ENCODE data around the gene SLC6A6. TPM values are rescaled to one million over a fixed set of nuclear protein-coding genes. Genes with fewer than 3 reads are reported as not detected.
A peak's percentile ranks its signal among the peaks of the same experiment; 100 is the strongest.

The SLC6A6 gene
- polyA plus RNA-seq, 2 donors, result 2.5 to 3.8 TPM

DNA sequence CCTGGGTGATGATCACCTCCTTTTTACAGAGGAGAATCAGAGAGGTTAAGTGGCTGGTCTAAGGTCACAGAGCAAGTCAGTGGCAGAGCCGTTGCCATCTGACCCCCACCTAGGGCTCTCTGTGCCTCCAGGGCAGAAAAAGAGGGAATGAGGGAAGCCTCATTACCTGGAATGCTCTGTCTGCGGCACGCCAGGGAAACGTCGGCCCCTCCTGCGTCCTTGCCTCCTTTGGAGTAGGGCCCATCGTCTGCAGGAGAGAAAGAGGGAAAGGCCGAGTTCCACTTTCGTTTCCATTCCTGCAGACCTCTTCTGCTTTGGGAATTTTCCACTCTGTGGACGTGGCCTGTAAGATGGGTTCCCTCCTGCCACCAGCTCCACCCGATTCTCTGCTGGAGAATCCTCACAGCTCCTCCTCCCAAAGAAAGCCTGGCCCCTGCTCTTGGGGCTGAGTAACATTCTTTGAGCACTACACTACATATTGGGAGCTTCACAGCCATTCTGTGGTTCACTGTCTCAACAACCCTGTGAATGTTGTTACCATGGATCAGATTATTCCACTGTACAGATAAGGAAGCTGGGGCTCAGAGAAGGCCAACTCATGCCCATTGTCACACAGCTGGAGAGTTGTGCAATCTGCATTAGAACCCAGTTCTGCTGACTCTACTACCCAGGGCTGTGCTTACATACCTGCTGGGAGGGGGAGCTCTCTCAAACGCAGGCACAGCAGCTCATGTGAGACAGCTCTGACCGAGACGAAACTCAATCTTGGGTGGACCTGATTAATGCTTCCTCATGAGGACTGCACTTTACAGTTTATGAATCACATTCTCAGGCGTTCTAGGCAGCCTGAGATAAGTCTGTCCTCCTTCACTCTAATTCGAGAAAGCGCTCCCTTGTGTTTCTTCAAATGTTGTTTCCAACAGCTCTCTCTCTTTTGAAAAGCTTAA, 123.6 kb downstream of the SLC6A6 start:
- no peak overlapping the region for H3K4me3 ChIP-seq (ENCODE audit: low read depth in 1 of 2, low read length in 2 of 2)
- peak overlapping the region; percentile 49 to 69 for H3K27ac ChIP-seq (ENCODE audit: low read depth in 2 of 2, low read length in 1 of 2)
- H3K36me3 ChIP-seq (ENCODE audit: control insufficient read depth in 2 of 2, insufficient read depth in 2 of 2, low read length in 1 of 2), result no peaks in the 10 kb centered on the region
- WGBS, 2 donors, result 43 to 50% methylated on average over 16 to 17 of the region's 17 CpGs
- no peaks in the 10 kb centered on the region for H3K9me3 ChIP-seq (ENCODE audit: control insufficient read depth in 2 of 2, insufficient read depth in 1 of 2, low read depth in 1 of 2, low read length in 1 of 2)
- H3K4me1 ChIP-seq (ENCODE audit: control insufficient read depth in 2 of 2, insufficient read depth in 2 of 2, low read length in 1 of 2), result peaks cover 0 to 13% of the 10 kb centered on the region in 2 donors
- H3K27me3 ChIP-seq (ENCODE audit: control insufficient read depth in 1 of 2, insufficient read depth in 2 of 2, low read length in 2 of 2), result no peaks in the 10 kb centered on the region

DNA sequence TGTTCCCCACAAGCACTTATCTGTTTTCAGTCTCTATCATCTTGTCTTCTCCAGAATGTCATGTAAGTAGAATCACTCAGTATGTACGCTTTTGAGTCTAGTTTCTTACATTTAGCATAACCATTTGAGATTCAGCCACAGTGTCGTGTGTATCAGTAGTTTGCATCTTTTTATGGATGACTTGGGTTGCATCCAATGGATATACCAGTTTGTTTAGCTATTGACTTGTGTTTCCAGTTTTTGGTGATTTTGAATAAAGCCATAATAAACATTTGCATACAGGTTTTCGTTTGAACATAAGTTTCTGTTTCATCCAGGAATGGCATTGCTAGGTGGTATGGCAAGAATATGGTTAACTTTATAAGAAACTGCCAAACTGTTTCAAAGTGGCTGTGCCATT, 125.7 kb downstream of the SLC6A6 start:
- Histone ChIP-seq H3K27me3 (ENCODE audit: control insufficient read depth in 1 of 2, insufficient read depth in 2 of 2, low read length in 2 of 2) (no peaks in the 10 kb centered on the region), H3K4me3 (ENCODE audit: low read depth in 1 of 2, low read length in 2 of 2) (no peak overlapping the region), H3K4me1 (ENCODE audit: control insufficient read depth in 2 of 2, insufficient read depth in 2 of 2, low read length in 1 of 2) (peaks cover 0 to 16% of the 10 kb centered on the region in 2 donors), H3K9me3 (ENCODE audit: control insufficient read depth in 2 of 2, insufficient read depth in 1 of 2, low read depth in 1 of 2, low read length in 1 of 2) (no peaks in the 10 kb centered on the region), H3K36me3 (ENCODE audit: control insufficient read depth in 2 of 2, insufficient read depth in 2 of 2, low read length in 1 of 2) (no peaks in the 10 kb centered on the region), H3K27ac (ENCODE audit: low read depth in 2 of 2, low read length in 1 of 2) (peak overlapping the region in 1 of 2 donors; percentile 33)
- WGBS, 2 donors, result 62 to 65% methylated on average over 3 of the region's 3 CpGs

DNA sequence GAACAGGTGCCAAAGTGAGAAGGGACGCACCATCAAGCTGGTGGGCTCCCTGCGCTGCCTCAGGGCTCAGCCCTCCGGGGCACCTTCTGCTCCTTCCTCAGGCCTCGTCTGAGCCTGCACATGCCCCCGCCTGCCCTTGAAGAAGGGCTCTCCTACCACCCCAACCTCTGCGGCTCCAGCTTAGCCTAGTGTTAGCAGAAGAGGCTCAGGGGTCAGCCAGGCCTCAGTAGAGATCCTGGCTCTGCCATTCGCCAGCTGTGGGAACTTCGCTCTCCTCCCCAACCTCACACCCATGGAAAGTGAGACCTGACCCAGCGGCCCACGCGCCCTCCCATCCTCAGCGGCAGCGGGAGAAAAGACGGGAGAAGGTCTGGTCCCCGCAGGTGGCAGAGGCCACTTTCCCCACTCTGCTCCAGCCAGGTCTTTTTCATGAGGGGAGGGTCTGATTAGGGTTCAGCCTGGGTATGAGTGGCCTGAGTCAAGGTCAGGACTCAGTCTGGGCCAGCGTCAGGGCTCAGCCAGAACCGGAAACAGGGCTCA, 129.5 kb downstream of the SLC6A6 start:
- H3K36me3 ChIP-seq (ENCODE audit: control insufficient read depth in 2 of 2, insufficient read depth in 2 of 2, low read length in 1 of 2), result no peaks in the 10 kb centered on the region
- H3K4me3 ChIP-seq (ENCODE audit: low read depth in 1 of 2, low read length in 2 of 2), result no peak overlapping the region
- 90 to 92% methylated on average over 17 of the region's 17 CpGs for WGBS, 2 donors
- H3K4me1 ChIP-seq (ENCODE audit: control insufficient read depth in 2 of 2, insufficient read depth in 2 of 2, low read length in 1 of 2), result peaks cover 7 to 8% of the 10 kb centered on the region in 2 donors
- H3K9me3 ChIP-seq (ENCODE audit: control insufficient read depth in 2 of 2, insufficient read depth in 1 of 2, low read depth in 1 of 2, low read length in 1 of 2), result no peaks in the 10 kb centered on the region
- no peaks in the 10 kb centered on the region for H3K27me3 ChIP-seq (ENCODE audit: control insufficient read depth in 1 of 2, insufficient read depth in 2 of 2, low read length in 2 of 2)
- no peak overlapping the region for H3K27ac ChIP-seq (ENCODE audit: low read depth in 2 of 2, low read length in 1 of 2)

DNA sequence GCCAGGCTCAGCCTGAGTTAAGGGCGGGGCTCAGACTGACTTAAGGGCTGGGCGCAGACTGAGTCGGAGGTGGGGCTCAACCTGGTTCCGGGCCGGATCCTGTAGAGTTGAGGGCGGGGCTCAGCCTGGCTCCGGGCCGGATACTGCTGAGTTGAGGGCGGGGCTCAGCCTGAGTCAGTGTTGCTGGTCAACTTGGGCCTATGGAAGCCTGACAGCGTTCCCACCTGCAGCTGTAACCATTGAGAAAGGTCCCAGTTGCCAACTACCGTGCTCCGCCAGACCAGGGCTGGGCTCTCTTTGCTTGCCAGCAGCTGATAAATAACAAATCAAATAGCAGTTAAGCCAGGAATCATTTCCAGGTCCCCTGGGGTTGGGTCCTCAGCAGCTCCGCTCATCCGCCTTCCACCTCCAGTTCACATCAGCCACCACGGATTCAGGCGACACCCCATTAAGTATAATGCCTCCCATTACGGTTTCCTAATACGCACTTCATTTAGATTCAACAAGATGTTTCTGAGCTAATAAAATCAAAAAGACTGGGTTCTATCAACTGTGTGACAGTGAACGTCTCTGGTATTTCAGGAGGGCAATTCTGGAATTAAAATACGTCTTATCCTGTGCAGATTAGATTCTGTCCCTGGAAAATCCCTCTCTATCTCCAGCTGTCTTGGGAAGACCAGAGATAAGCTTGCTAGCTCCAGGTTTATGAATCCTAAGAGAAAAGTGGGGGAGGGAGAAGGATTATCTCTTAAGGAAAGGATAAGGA, 130.5 kb downstream of the SLC6A6 start:
- Histone ChIP-seq H3K36me3 (ENCODE audit: control insufficient read depth in 2 of 2, insufficient read depth in 2 of 2, low read length in 1 of 2) (no peaks in the 10 kb centered on the region), H3K9me3 (ENCODE audit: control insufficient read depth in 2 of 2, insufficient read depth in 1 of 2, low read depth in 1 of 2, low read length in 1 of 2) (no peaks in the 10 kb centered on the region), H3K27ac (ENCODE audit: low read depth in 2 of 2, low read length in 1 of 2) (peak overlapping the region in 1 of 2 donors; percentile 78), H3K27me3 (ENCODE audit: control insufficient read depth in 1 of 2, insufficient read depth in 2 of 2, low read length in 2 of 2) (no peaks in the 10 kb centered on the region), H3K4me1 (ENCODE audit: control insufficient read depth in 2 of 2, insufficient read depth in 2 of 2, low read length in 1 of 2) (peaks cover 7 to 8% of the 10 kb centered on the region in 2 donors), H3K4me3 (ENCODE audit: low read depth in 1 of 2, low read length in 2 of 2) (no peak overlapping the region)
- 39 to 44% methylated on average over 20 of the region's 20 CpGs for WGBS, 2 donors

DNA sequence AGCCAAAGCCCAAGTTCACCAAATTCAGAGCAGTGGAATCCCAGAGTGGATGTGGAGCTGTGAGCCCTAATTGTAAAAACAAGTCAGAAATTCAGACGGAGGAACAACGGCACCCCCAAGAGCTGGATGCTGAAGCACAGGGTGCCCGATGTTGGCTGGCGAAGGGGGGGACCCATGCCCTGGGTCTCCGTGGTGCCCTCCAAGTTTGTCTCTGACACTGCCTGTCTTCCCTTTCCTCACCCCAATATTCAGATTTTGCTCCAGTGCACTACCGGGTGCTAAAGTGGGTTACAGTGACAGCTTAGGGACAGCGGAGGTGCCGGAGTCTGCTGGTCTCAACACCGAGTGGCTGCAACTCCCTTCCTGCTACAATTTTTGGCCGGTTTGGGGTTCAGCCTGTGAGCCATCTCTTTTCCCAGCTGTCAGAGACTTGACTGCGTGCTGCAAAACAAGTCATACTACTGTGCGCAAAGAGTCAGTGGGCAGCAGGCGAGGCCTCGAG, 131.1 kb downstream of the SLC6A6 start:
- H3K4me3 ChIP-seq (ENCODE audit: low read depth in 1 of 2, low read length in 2 of 2), result no peak overlapping the region
- peak overlapping the region in 1 of 2 donors; percentile 37 for H3K27ac ChIP-seq (ENCODE audit: low read depth in 2 of 2, low read length in 1 of 2)
- no peaks in the 10 kb centered on the region for H3K9me3 ChIP-seq (ENCODE audit: control insufficient read depth in 2 of 2, insufficient read depth in 1 of 2, low read depth in 1 of 2, low read length in 1 of 2)
- H3K4me1 ChIP-seq (ENCODE audit: control insufficient read depth in 2 of 2, insufficient read depth in 2 of 2, low read length in 1 of 2), result peaks cover 8 to 9% of the 10 kb centered on the region in 2 donors
- WGBS, 2 donors, result 83 to 86% methylated on average over 14 of the region's 14 CpGs
- no peaks in the 10 kb centered on the region for H3K36me3 ChIP-seq (ENCODE audit: control insufficient read depth in 2 of 2, insufficient read depth in 2 of 2, low read length in 1 of 2)
- H3K27me3 ChIP-seq (ENCODE audit: control insufficient read depth in 1 of 2, insufficient read depth in 2 of 2, low read length in 2 of 2), result no peaks in the 10 kb centered on the region

DNA sequence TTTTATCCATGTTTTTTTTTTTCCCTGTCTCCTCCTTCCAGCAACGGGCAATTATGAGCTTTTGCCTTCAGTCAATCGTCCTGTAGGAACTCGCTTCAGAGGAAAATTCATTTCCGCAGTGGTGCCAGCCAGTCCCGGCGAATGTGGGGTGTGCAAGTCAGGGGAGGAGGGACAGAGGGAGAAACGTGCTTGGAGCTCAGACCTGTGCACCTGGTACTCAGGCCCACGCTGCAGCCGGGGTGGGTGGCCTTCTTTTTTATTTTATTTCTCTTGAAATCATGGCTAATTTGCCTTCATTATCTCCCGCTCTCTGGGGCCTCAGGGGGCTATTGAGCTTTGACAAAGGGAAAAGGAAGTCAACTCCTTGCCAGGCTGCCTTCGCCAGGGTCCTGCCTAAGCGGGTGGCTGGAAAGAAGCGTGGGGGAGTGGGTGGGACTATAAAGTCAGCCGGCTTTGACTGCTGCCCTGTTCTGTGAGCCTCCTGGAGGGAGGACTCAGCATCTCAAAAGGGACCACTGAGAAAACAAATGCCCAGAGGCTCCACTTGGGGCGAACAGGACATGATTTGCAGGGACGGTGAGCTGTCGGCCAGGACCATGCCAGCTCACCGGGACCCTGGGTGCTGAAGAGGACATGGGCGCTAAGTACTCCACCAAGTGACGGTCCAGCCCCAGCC, 132.2 kb downstream of the SLC6A6 start:
- Histone ChIP-seq H3K4me3 (ENCODE audit: low read depth in 1 of 2, low read length in 2 of 2) (no peak overlapping the region), H3K4me1 (ENCODE audit: control insufficient read depth in 2 of 2, insufficient read depth in 2 of 2, low read length in 1 of 2) (peaks cover 8 to 9% of the 10 kb centered on the region in 2 donors), H3K27me3 (ENCODE audit: control insufficient read depth in 1 of 2, insufficient read depth in 2 of 2, low read length in 2 of 2) (no peaks in the 10 kb centered on the region), H3K9me3 (ENCODE audit: control insufficient read depth in 2 of 2, insufficient read depth in 1 of 2, low read depth in 1 of 2, low read length in 1 of 2) (no peaks in the 10 kb centered on the region), H3K27ac (ENCODE audit: low read depth in 2 of 2, low read length in 1 of 2) (no peak overlapping the region), H3K36me3 (ENCODE audit: control insufficient read depth in 2 of 2, insufficient read depth in 2 of 2, low read length in 1 of 2) (no peaks in the 10 kb centered on the region)
- 25 to 38% methylated on average over 20 of the region's 20 CpGs for WGBS, 2 donors

DNA sequence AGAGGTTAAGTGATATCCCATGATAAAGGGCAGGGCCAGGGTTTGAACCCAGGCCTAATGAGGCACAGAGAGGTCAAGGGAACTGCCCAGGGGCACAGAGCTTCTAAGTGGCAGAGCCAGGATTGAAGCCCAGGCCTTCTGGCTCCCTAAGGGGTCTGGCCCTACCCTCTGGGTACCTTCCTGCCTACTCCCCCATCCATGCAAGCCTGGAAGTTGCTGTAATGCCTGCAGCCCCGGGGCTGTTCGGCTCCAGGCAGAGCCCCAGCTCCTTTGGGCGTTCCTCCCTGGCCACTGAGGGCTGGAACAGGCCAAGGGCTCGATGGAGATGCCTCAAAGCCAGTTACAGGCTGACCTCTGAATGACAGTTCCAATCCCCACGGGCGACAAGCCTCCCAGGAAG, 133.2 kb downstream of the SLC6A6 start:
- Histone ChIP-seq H3K27me3 (ENCODE audit: control insufficient read depth in 1 of 2, insufficient read depth in 2 of 2, low read length in 2 of 2) (no peaks in the 10 kb centered on the region), H3K36me3 (ENCODE audit: control insufficient read depth in 2 of 2, insufficient read depth in 2 of 2, low read length in 1 of 2) (no peaks in the 10 kb centered on the region), H3K4me3 (ENCODE audit: low read depth in 1 of 2, low read length in 2 of 2) (no peak overlapping the region), H3K9me3 (ENCODE audit: control insufficient read depth in 2 of 2, insufficient read depth in 1 of 2, low read depth in 1 of 2, low read length in 1 of 2) (no peaks in the 10 kb centered on the region), H3K27ac (ENCODE audit: low read depth in 2 of 2, low read length in 1 of 2) (no peak overlapping the region), H3K4me1 (ENCODE audit: control insufficient read depth in 2 of 2, insufficient read depth in 2 of 2, low read length in 1 of 2) (peaks cover 8 to 9% of the 10 kb centered on the region in 2 donors)
- WGBS, 2 donors, result 70 to 72% methylated on average over 6 of the region's 6 CpGs

DNA sequence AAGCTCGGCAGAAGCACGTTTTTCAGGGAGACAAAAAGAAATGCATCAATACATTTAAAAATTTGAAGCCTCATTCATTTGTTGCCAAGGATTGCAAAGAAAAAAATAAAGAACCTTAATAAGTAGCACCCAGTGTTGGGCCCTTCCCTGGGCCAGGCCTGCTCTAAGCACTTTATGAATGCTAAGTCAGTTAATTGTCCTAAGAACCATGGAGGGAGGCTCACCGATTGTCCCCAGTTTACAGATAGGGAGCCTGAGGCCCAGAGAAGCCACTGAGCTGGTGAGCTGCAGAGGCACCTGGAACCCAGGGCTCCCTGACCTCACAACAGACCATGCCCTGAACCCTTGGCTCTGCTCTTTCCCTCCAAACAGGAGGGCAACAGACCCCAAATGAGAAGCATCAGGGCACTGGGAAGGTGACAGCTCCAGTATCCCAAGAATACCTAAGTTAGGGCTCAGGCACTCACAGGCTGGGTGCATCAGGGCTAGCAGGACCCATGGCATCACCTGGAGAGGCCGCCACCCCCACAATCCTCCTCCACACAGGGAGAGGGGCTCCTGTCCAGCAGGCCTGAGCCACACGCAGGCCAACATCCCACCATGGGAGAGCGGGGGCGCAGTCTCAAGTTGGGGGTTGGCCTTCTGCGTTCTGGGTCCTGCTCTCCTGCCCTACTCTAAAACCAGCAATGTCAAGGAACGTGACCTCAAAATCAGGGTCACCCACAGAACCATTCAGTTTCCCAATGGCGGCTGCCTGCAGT, 133.8 kb downstream of the SLC6A6 start:
- Histone ChIP-seq H3K27me3 (ENCODE audit: control insufficient read depth in 1 of 2, insufficient read depth in 2 of 2, low read length in 2 of 2) (no peaks in the 10 kb centered on the region), H3K4me1 (ENCODE audit: control insufficient read depth in 2 of 2, insufficient read depth in 2 of 2, low read length in 1 of 2) (peaks cover 8 to 9% of the 10 kb centered on the region in 2 donors), H3K9me3 (ENCODE audit: control insufficient read depth in 2 of 2, insufficient read depth in 1 of 2, low read depth in 1 of 2, low read length in 1 of 2) (no peaks in the 10 kb centered on the region), H3K27ac (ENCODE audit: low read depth in 2 of 2, low read length in 1 of 2) (no peak overlapping the region), H3K4me3 (ENCODE audit: low read depth in 1 of 2, low read length in 2 of 2) (no peak overlapping the region), H3K36me3 (ENCODE audit: control insufficient read depth in 2 of 2, insufficient read depth in 2 of 2, low read length in 1 of 2) (no peaks in the 10 kb centered on the region)
- WGBS, 2 donors, result 88 to 92% methylated on average over 9 to 10 of the region's 10 CpGs

Measured in esophagus (tissue), 2 donors.